Peyer's patch (tissue), 4 donors: ENCODE results near the gene TMEM171. TPM values are rescaled to one million over a fixed set of nuclear protein-coding genes. Genes with fewer than 3 reads are reported as not detected.

Experiments used
- DNase-seq, 3 donors: peaks; one replicate each; pipeline ENCODE4 v3.0.0-alpha.2; 2017 to 2019
- H3K27ac ChIP-seq, 4 donors: fragments of 200-600 bp; sonication (generic); one replicate each; pipeline ENCODE4 v1.5.1; 2016 to 2019
- H3K27me3 ChIP-seq, 2 donors: fragments of 200-600 bp; sonication (generic); one replicate each; pipeline ENCODE4 v1.5.1; 2019
- H3K36me3 ChIP-seq, 3 donors: fragments of 200-600 bp; sonication (generic); one replicate each; pipeline ENCODE4 v1.5.1; 2016 to 2019
- H3K4me1 ChIP-seq, 4 donors: fragments of 200-600 bp; sonication (generic); one replicate each; pipeline ENCODE4 v1.5.1; 2016 to 2019
- H3K4me3 ChIP-seq, 4 donors: fragments of 200-600 bp; sonication (generic); 1 replicate in 3 of 4; 2 replicates in 1 of 4; pipeline ENCODE4 v1.5.1; 2016 to 2019; ENCODE audit warnings: mild to moderate bottlenecking in 1 of 4
- H3K9me3 ChIP-seq, 4 donors: fragments of 200-600 bp; sonication (generic); one replicate each; pipeline ENCODE4 v1.5.1; 2016 to 2019; ENCODE audit warnings: mild to moderate bottlenecking in 1 of 4
- CTCF ChIP-seq, 6 experiments: fragments of 450-650 bp in 4 of 6; fragments of 200-600 bp in 2 of 6; sonication (generic) in 1 of 6; IDR thresholded peaks; one replicate each; pipeline ENCODE4 v1.5.1; 2017 to 2019; ENCODE audit warnings: antibody characterized with exemption in 6 of 6, mild to moderate bottlenecking in 3 of 6, moderate library complexity in 1 of 6
- POLR2A ChIP-seq, 2 donors: fragments of 450-650 bp; IDR thresholded peaks; one replicate each; pipeline ENCODE4 v1.5.1; 2017; ENCODE audit warnings: antibody characterized with exemption in 2 of 2, mild to moderate bottlenecking in 2 of 2, moderate library complexity in 2 of 2
- total RNA-seq, 4 donors: library from RNA; depleted of rRNA; stranded (reverse); fragments of >200 nt; gene quantifications; one replicate each; pipeline ENCODE4 v1.1.0, GENCODE V29; 2016

The TMEM171 gene
- total RNA-seq, 4 donors from 2014 or later, result 5.8 to 114 (median 77.3) TPM

GRCh38 chr5:73142035-73142434, 21.7 kb downstream of the TMEM171 start:
- no peak for TF ChIP-seq POLR2A (IDR thresholded peaks at IDR 0.05)
- no peak for TF ChIP-seq CTCF (IDR thresholded peaks at IDR 0.05)
- H3K27me3 ChIP-seq, result no peaks in the 10 kb centered on the region
- H3K4me3 ChIP-seq, result no peak overlapping the region
- no peaks in the 10 kb centered on the region for H3K9me3 ChIP-seq
- H3K36me3 ChIP-seq, result no peaks in the 10 kb centered on the region
- DNase-seq, result no peak
- H3K4me1 ChIP-seq, result peaks cover 0 to 9% (median 0%) of the 10 kb centered on the region in 4 donors
- no peak overlapping the region for H3K27ac ChIP-seq

- Histone ChIP-seq H3K4me3 (no peak overlapping the region), H3K36me3 (no peaks in the 10 kb centered on the region), H3K9me3 (no peaks in the 10 kb centered on the region), H3K27ac (no peak overlapping the region), H3K27me3 (no peaks in the 10 kb centered on the region), H3K4me1 (peaks cover 0 to 1% (median 0%) of the 10 kb centered on the region in 4 donors)
- TF ChIP-seq POLR2A (IDR thresholded peaks at IDR 0.05) (no peak), CTCF (IDR thresholded peaks at IDR 0.05) (no peak)
- DNase-seq, result no peak
Observed at GRCh38 chr5:73143716-73144115, 23.3 kb downstream of the TMEM171 start.

GRCh38 chr5:73149540-73149939, 29.2 kb downstream of the TMEM171 start:
- no peak for TF ChIP-seq POLR2A (IDR thresholded peaks at IDR 0.05)
- TF ChIP-seq CTCF (IDR thresholded peaks at IDR 0.05), result no peak
- Histone ChIP-seq H3K9me3 (no peaks in the 10 kb centered on the region), H3K27ac (no peak overlapping the region), H3K36me3 (no peaks in the 10 kb centered on the region), H3K27me3 (no peaks in the 10 kb centered on the region), H3K4me3 (no peak overlapping the region), H3K4me1 (peaks cover 0 to 11% (median 0%) of the 10 kb centered on the region in 4 donors)
- DNase-seq, result no peak

- H3K4me1 ChIP-seq, result peaks cover 0 to 11% (median 0%) of the 10 kb centered on the region in 4 donors
- DNase-seq, result no peak
- H3K27ac ChIP-seq, result no peak overlapping the region
- H3K27me3 ChIP-seq, result no peaks in the 10 kb centered on the region
- H3K9me3 ChIP-seq, result no peaks in the 10 kb centered on the region
- TF ChIP-seq POLR2A (IDR thresholded peaks at IDR 0.05) (no peak), CTCF (IDR thresholded peaks at IDR 0.05) (no peak)
- H3K36me3 ChIP-seq, result no peaks in the 10 kb centered on the region
- no peak overlapping the region for H3K4me3 ChIP-seq
Observed at GRCh38 chr5:73150876-73151275, 30.5 kb downstream of the TMEM171 start.

GRCh38 chr5:73151766-73152410, 31.5 kb downstream of the TMEM171 start:
- Histone ChIP-seq H3K27me3 (no peaks in the 10 kb centered on the region), H3K27ac (no peak overlapping the region), H3K4me1 (peaks cover 0 to 11% (median 0%) of the 10 kb centered on the region in 4 donors), H3K4me3 (no peak overlapping the region), H3K9me3 (no peaks in the 10 kb centered on the region), H3K36me3 (no peaks in the 10 kb centered on the region)
- TF ChIP-seq CTCF (IDR thresholded peaks at IDR 0.05) (no peak), POLR2A (IDR thresholded peaks at IDR 0.05) (no peak)
- DNase-seq, result no peak
